Endothelial cell of umbilical vein (primary cell): Measurements from ENCODE around the gene TFDP2. TPM values are rescaled to one million over a fixed set of nuclear protein-coding genes. Genes with fewer than 3 reads are reported as not detected.

Experiments
- BruUV-seq: library from RNA; stranded (reverse); fragments of 400-500 nt; replicated peaks from 2 replicates; lab custom pipeline; 2021; lab: Mats Ljungman, UMichigan
- CTCF ChIA-PET: fragments of 300-600, 350-600 bp; sonication (Branson Sonifier 250); formaldehyde crosslinking; loops from one replicate; lab custom pipeline; 2021; ENCODE audit warnings: antibody characterized with exemption, inconsistent platforms; lab: Charles Lee
- POLR2A ChIA-PET: fragments of 300-600, 350-600 bp; sonication (Branson Sonifier 250); formaldehyde crosslinking; loops from one replicate; lab custom pipeline; 2021; ENCODE audit warnings: antibody characterized with exemption, inconsistent platforms; lab: Charles Lee
- DNase-seq: peaks from one replicate; pipeline ENCODE4 v3.0.0-alpha.2; 2011; ENCODE audit warnings: low read depth, low spot score
- FAIRE-seq: peaks from 2 replicates; lab custom pipeline; 2011; peaks lifted over from hg19 to GRCh38; lab: Jason Lieb, UNC
- H2AFZ ChIP-seq: 2 replicates; pipeline ENCODE4 v1.6.0; 2012; ENCODE audit warnings: low read depth, low read length, control low read depth, inconsistent platforms
- H3K27ac ChIP-seq: 2 replicates; pipeline ENCODE4 v1.5.1; 2011; ENCODE audit warnings: low read depth, mild to moderate bottlenecking, control low read depth, low read length, moderate library complexity; ENCODE audit not compliant: insufficient read depth
- H3K27me3 ChIP-seq, 2 experiments: 2 replicates each; pipeline versions ENCODE4 v1.6.0 to v1.6.1; 2011; ENCODE audit warnings: low read length in 2 of 2, mixed read lengths in 1 of 2; ENCODE audit not compliant: control insufficient read depth in 2 of 2, insufficient read depth in 2 of 2
- H3K36me3 ChIP-seq, 2 experiments: 2 replicates in 1 of 2; 3 replicates in 1 of 2; pipeline ENCODE4 v1.5.1; 2011; ENCODE audit warnings: low read length in 2 of 2, mild to moderate bottlenecking in 1 of 2, moderate library complexity in 1 of 2; ENCODE audit not compliant: control insufficient read depth in 2 of 2, insufficient read depth in 2 of 2; ENCODE audit errors: extremely low read depth in 1 of 2
- H3K4me1 ChIP-seq: 3 replicates; pipeline ENCODE4 v1.5.1; 2011; ENCODE audit warnings: mild to moderate bottlenecking, low read length; ENCODE audit not compliant: control insufficient read depth, insufficient read depth; ENCODE audit errors: extremely low read depth
- H3K4me2 ChIP-seq: 2 replicates; pipeline ENCODE4 v1.6.1; 2011; ENCODE audit warnings: low read length, control low read depth, mixed read lengths; ENCODE audit not compliant: insufficient read depth
- H3K4me3 ChIP-seq, 3 experiments: fragments of 200-600 bp in 1 of 3; sonication (generic), shearing (Covaris generic) in 1 of 3; replicated peaks in 1 of 3; 2 replicates each; pipeline ENCODE4 v1.5.1; 2011 to 2016; ENCODE audit warnings: control low read depth in 3 of 3, low read length in 3 of 3, mild to moderate bottlenecking in 2 of 3, inconsistent platforms in 1 of 3, low read depth in 1 of 3, moderate library complexity in 1 of 3; ENCODE audit not compliant: insufficient read depth in 1 of 3
- H3K79me2 ChIP-seq: 2 replicates; pipeline ENCODE4 v1.6.0; 2012; ENCODE audit warnings: low read length, inconsistent platforms; ENCODE audit not compliant: control insufficient read depth, insufficient read depth
- H3K9ac ChIP-seq: replicated peaks from 2 replicates; pipeline ENCODE3; 2011; ENCODE audit warnings: low read length, control low read depth; ENCODE audit not compliant: insufficient read depth; ENCODE audit errors: extremely low read depth
- H3K9me1 ChIP-seq: replicated peaks from 3 replicates; pipeline ENCODE4 v1.6.0; 2011; ENCODE audit warnings: mild to moderate bottlenecking, low read length; ENCODE audit not compliant: control insufficient read depth, insufficient read depth; ENCODE audit errors: extremely low read depth
- H3K9me3 ChIP-seq: replicated peaks from 2 replicates; pipeline ENCODE4 v1.5.1; 2012; ENCODE audit warnings: low read length, inconsistent platforms; ENCODE audit not compliant: control insufficient read depth, insufficient read depth
- H4K20me1 ChIP-seq: replicated peaks from 2 replicates; pipeline ENCODE3; 2011; ENCODE audit warnings: mild to moderate bottlenecking, low read length; ENCODE audit not compliant: control insufficient read depth, insufficient read depth; ENCODE audit errors: extremely low read depth
- EZH2 ChIP-seq: IDR thresholded peaks from 2 replicates; pipeline ENCODE4 v1.6.1; 2012; ENCODE audit warnings: borderline replicate concordance, low read depth, mild to moderate bottlenecking, moderate library complexity, low read length, inconsistent platforms; ENCODE audit not compliant: severe bottlenecking
- FOS ChIP-seq: IDR thresholded peaks from 2 replicates; pipeline ENCODE4 v1.6.1; 2011; ENCODE audit warnings: mild to moderate bottlenecking, low read length, moderate library complexity, borderline replicate concordance; ENCODE audit not compliant: insufficient read depth
- GATA2 ChIP-seq: IDR thresholded peaks from 2 replicates; pipeline ENCODE4 v1.7.0; 2011; ENCODE audit warnings: low read depth, mild to moderate bottlenecking, moderate library complexity, mixed read lengths, low read length; ENCODE audit not compliant: insufficient read length, insufficient read depth
- JUN ChIP-seq: IDR thresholded peaks from 2 replicates; pipeline ENCODE4 v1.6.1; 2011; ENCODE audit warnings: borderline replicate concordance, low read depth; ENCODE audit not compliant: insufficient read length, insufficient read depth
- MYC ChIP-seq: IDR thresholded peaks from one replicate; pipeline ENCODE4 v1.6.1; 2011; ENCODE audit warnings: mild to moderate bottlenecking, low read depth, low read length
- POLR2A ChIP-seq: IDR thresholded peaks from 2 replicates; pipeline ENCODE4 v1.6.1; 2012; ENCODE audit warnings: low read depth, mild to moderate bottlenecking, control low read depth, low read length
- POLR2AphosphoS5 ChIP-seq: IDR thresholded peaks from 2 replicates; pipeline ENCODE4 v1.6.1; 2012; ENCODE audit warnings: low read depth, mild to moderate bottlenecking, control low read depth, low read length, moderate library complexity; ENCODE audit not compliant: insufficient read depth
- dilution Hi-C: fragments of 300-500 bp; cut with MboI; formaldehyde crosslinking; loops from one replicate; pipeline ENCODE4 v1.15.0; 2019; ENCODE audit warnings: low sequenced_read_pairs; ENCODE audit not compliant: extremely low pct_ligation_motif_present
- intact Hi-C: fragments of 100-400 bp; cut with micrococcal nuclease; formaldehyde crosslinking; loops from one replicate; pipeline ENCODE4 v1.10.0; 2022
- polyA plus RNA-seq, 4 experiments: library from polyadenylated mRNA; depleted of rRNA in 3 of 4; stranded (reverse) in 3 of 4; unstranded in 1 of 4; fragments of >200 nt; gene quantifications; 2 replicates each; pipeline versions ENCODE4 v1.2.1 to v1.2.3, GENCODE V29; 2011 to 2012; ENCODE audit warnings: missing spikeins in 1 of 4
- total RNA-seq: library from RNA; stranded (reverse); gene quantifications from 2 replicates; pipeline ENCODE4 v1.2.3, GENCODE V29; 2021
- TF ChIP-seq, protein P1 (sequence below): IDR thresholded peaks from 2 replicates; pipeline ENCODE4 v1.6.1; 2011; ENCODE audit not compliant: insufficient read depth, insufficient read length
- TF ChIP-seq, protein P2 (sequence below), 2 donors: IDR thresholded peaks; 1 replicate in 1 of 2; 2 replicates in 1 of 2; pipeline ENCODE4 v1.5.1; 2011; ENCODE audit warnings: low read length in 2 of 2, mild to moderate bottlenecking in 2 of 2, moderate library complexity in 2 of 2, control low read depth in 1 of 2, inconsistent platforms in 1 of 2, low read depth in 1 of 2; ENCODE audit not compliant: insufficient read depth in 1 of 2; ENCODE audit errors: extremely low read depth in 1 of 2

TFDP2 gene
- total and polyA plus RNA-seq, 2 donors (not counting 3 experiments of a cell fraction or from before 2014, with no cell fraction given), result 8.5 to 21.5 TPM

- H4K20me1 ChIP-seq, result peaks cover 11% of the 10 kb centered on the region
- no peaks in the 10 kb centered on the region for H3K4me1 ChIP-seq
- H3K27me3 ChIP-seq, result no peaks in the 10 kb centered on the region
- dilution Hi-C loops, result no loop called here
- POLR2A ChIA-PET, result no interaction called here
- H2AFZ ChIP-seq, result no peak overlapping the region
- H3K27ac ChIP-seq, result no peak overlapping the region
- TF ChIP-seq, protein P1, sequence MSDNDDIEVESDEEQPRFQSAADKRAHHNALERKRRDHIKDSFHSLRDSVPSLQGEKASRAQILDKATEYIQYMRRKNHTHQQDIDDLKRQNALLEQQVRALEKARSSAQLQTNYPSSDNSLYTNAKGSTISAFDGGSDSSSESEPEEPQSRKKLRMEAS, result no peak
- no peak for TF ChIP-seq POLR2AphosphoS5
- no peak for TF ChIP-seq EZH2
- TF ChIP-seq, protein P2, sequence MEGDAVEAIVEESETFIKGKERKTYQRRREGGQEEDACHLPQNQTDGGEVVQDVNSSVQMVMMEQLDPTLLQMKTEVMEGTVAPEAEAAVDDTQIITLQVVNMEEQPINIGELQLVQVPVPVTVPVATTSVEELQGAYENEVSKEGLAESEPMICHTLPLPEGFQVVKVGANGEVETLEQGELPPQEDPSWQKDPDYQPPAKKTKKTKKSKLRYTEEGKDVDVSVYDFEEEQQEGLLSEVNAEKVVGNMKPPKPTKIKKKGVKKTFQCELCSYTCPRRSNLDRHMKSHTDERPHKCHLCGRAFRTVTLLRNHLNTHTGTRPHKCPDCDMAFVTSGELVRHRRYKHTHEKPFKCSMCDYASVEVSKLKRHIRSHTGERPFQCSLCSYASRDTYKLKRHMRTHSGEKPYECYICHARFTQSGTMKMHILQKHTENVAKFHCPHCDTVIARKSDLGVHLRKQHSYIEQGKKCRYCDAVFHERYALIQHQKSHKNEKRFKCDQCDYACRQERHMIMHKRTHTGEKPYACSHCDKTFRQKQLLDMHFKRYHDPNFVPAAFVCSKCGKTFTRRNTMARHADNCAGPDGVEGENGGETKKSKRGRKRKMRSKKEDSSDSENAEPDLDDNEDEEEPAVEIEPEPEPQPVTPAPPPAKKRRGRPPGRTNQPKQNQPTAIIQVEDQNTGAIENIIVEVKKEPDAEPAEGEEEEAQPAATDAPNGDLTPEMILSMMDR (IDR thresholded peaks at IDR 0.05; ENCODE audit: extremely low read depth in 1 of 2, insufficient read depth in 1 of 2, low read depth in 1 of 2, low read length in 2 of 2), result no peak
- no peak for TF ChIP-seq FOS
- TF ChIP-seq POLR2A, result no peak
- no peak for TF ChIP-seq JUN
- TF ChIP-seq GATA2, result no peak
- TF ChIP-seq MYC, result no peak
- no TSS peak for BruUV-seq
- H3K9me3 ChIP-seq, result no peaks in the 10 kb centered on the region
- intact Hi-C loops, result no loop called here
- peaks cover 47% of the 10 kb centered on the region for H3K79me2 ChIP-seq
- no peak overlapping the region for H3K9ac ChIP-seq
- CTCF ChIA-PET, result no interaction called here
- H3K4me3 ChIP-seq, result no peak overlapping the region
- no peak for DNase-seq
- H3K36me3 ChIP-seq, result peaks cover 0 to 2% of the 10 kb centered on the region in 2 experiments
- no peak for FAIRE-seq
- peaks cover 2% of the 10 kb centered on the region for H3K9me1 ChIP-seq
- H3K4me2 ChIP-seq, result no peak overlapping the region
These were observed 247.4 kb downstream of the TFDP2 start for GRCh38 chr3:141901914-141902313.
